ENCODE measurements around the gene TERB2. TPM values are rescaled to one million over a fixed set of nuclear protein-coding genes. Genes with fewer than 3 reads are reported as not detected.
"Not testable (repeated sequence)": the region's sequence is repeated elsewhere in the genome, so short reads cannot be mapped to it uniquely, and the experiment has no call there.

TERB2 gene
- polyA plus RNA-seq, 1 donor (not counting 4 experiments of a cell fraction or from before 2014, with no cell fraction given): not detected

- H3K4me2 ChIP-seq (ENCODE audit: control insufficient read depth, extremely low read depth, insufficient read depth, low read depth, low read length): peak overlapping the region; percentile 87
- no peaks in the 10 kb centered on the region for H4K20me1 ChIP-seq (ENCODE audit: control insufficient read depth, extremely low read depth, insufficient read depth, low read length)
- dilution Hi-C loops (cut with MboI; ENCODE audit: extremely low pct_ligation_motif_present, low sequenced_read_pairs): no loop called here
- peak overlapping the region; percentile 73 for H3K27ac ChIP-seq (ENCODE audit: control insufficient read depth, insufficient read depth, low read length)
- peaks cover 10% of the 10 kb centered on the region for H3K4me1 ChIP-seq (ENCODE audit: control insufficient read depth, extremely low read depth, insufficient read depth, low read length)
- peak overlapping the region; percentile 87 for H3K9ac ChIP-seq (ENCODE audit: control insufficient read depth, extremely low read depth, insufficient read depth, low read length)
- peaks cover 2% of the 10 kb centered on the region for H3K79me2 ChIP-seq (ENCODE audit: control insufficient read depth, insufficient read depth, low read length)
- H3K4me3 ChIP-seq (ENCODE audit: control insufficient read depth in 2 of 3, extremely low read depth in 1 of 3, insufficient read depth in 2 of 3, low read depth in 1 of 3, low read length in 3 of 3): peak overlapping the region; percentile 67 to 84 (median 82)
- no peaks in the 10 kb centered on the region for H3K27me3 ChIP-seq (ENCODE audit: control insufficient read depth, extremely low read depth, insufficient read depth, low read length)
- FAIRE-seq: no peak
- no peak for DNase-seq (ENCODE audit: low read depth, low spot score)
- H3K36me3 ChIP-seq (ENCODE audit: control insufficient read depth in 2 of 2, extremely low read depth in 1 of 2, insufficient read depth in 2 of 2, low read length in 2 of 2): peaks cover 0 to 3% of the 10 kb centered on the region in 2 experiments
- no peaks in the 10 kb centered on the region for H3K9me3 ChIP-seq (ENCODE audit: control insufficient read depth, low read depth, low read length)
- peak overlapping the region; percentile 98 for H2AFZ ChIP-seq (ENCODE audit: control insufficient read depth, low read length)
- TF ChIP-seq CTCF (optimal IDR thresholded peaks at IDR 0.05 in 1 of 3, IDR thresholded peaks at IDR 0.05 in 1 of 3, conservative IDR thresholded peaks at IDR 0.05 in 1 of 3; ENCODE audit: extremely low read depth in 1 of 3, insufficient read depth in 2 of 3, low read length in 3 of 3) (no peak), EZH2 (IDR thresholded peaks at IDR 0.05; ENCODE audit: low read length) (no peak)
- H3K9me1 ChIP-seq (ENCODE audit: control insufficient read depth, extremely low read depth, insufficient read depth, low read length): no peaks in the 10 kb centered on the region
These were observed 67.3 kb downstream of the TERB2 start for GRCh38 chr15:45023659-45024225.

- DNase-seq (ENCODE audit: low read depth, low spot score); H3K9me3 ChIP-seq (ENCODE audit: control insufficient read depth, low read depth, low read length); H4K20me1 ChIP-seq (ENCODE audit: control insufficient read depth, extremely low read depth, insufficient read depth, low read length); H3K9me1 ChIP-seq (ENCODE audit: control insufficient read depth, extremely low read depth, insufficient read depth, low read length); H2AFZ ChIP-seq (ENCODE audit: control insufficient read depth, low read length); H3K27me3 ChIP-seq (ENCODE audit: control insufficient read depth, extremely low read depth, insufficient read depth, low read length); H3K4me3 ChIP-seq (ENCODE audit: control insufficient read depth in 2 of 3, extremely low read depth in 1 of 3, insufficient read depth in 2 of 3, low read depth in 1 of 3, low read length in 3 of 3); H3K27ac ChIP-seq (ENCODE audit: control insufficient read depth, insufficient read depth, low read length); H3K4me1 ChIP-seq (ENCODE audit: control insufficient read depth, extremely low read depth, insufficient read depth, low read length); H3K36me3 ChIP-seq (ENCODE audit: control insufficient read depth in 2 of 2, extremely low read depth in 1 of 2, insufficient read depth in 2 of 2, low read length in 2 of 2); H3K4me2 ChIP-seq (ENCODE audit: control insufficient read depth, extremely low read depth, insufficient read depth, low read depth, low read length); dilution Hi-C loops (cut with MboI; ENCODE audit: extremely low pct_ligation_motif_present, low sequenced_read_pairs); H3K9ac ChIP-seq (ENCODE audit: control insufficient read depth, extremely low read depth, insufficient read depth, low read length); H3K79me2 ChIP-seq (ENCODE audit: control insufficient read depth, insufficient read depth, low read length): not testable (repeated sequence)
- peak; percentile 79 for FAIRE-seq
These were observed 68.2 kb downstream of the TERB2 start for GRCh38 chr15:45024649-45025048.

- DNase-seq (ENCODE audit: low read depth, low spot score); H3K4me2 ChIP-seq (ENCODE audit: control insufficient read depth, extremely low read depth, insufficient read depth, low read depth, low read length); H3K27me3 ChIP-seq (ENCODE audit: control insufficient read depth, extremely low read depth, insufficient read depth, low read length); H3K27ac ChIP-seq (ENCODE audit: control insufficient read depth, insufficient read depth, low read length); dilution Hi-C loops (cut with MboI; ENCODE audit: extremely low pct_ligation_motif_present, low sequenced_read_pairs); H3K36me3 ChIP-seq (ENCODE audit: control insufficient read depth in 2 of 2, extremely low read depth in 1 of 2, insufficient read depth in 2 of 2, low read length in 2 of 2); H3K9ac ChIP-seq (ENCODE audit: control insufficient read depth, extremely low read depth, insufficient read depth, low read length); H4K20me1 ChIP-seq (ENCODE audit: control insufficient read depth, extremely low read depth, insufficient read depth, low read length); H2AFZ ChIP-seq (ENCODE audit: control insufficient read depth, low read length); FAIRE-seq; H3K4me3 ChIP-seq (ENCODE audit: control insufficient read depth in 2 of 3, extremely low read depth in 1 of 3, insufficient read depth in 2 of 3, low read depth in 1 of 3, low read length in 3 of 3); H3K4me1 ChIP-seq (ENCODE audit: control insufficient read depth, extremely low read depth, insufficient read depth, low read length); H3K9me3 ChIP-seq (ENCODE audit: control insufficient read depth, low read depth, low read length); H3K79me2 ChIP-seq (ENCODE audit: control insufficient read depth, insufficient read depth, low read length); H3K9me1 ChIP-seq (ENCODE audit: control insufficient read depth, extremely low read depth, insufficient read depth, low read length): not testable (repeated sequence)
These were observed 69.1 kb downstream of the TERB2 start for GRCh38 chr15:45025627-45026026.
